GM10248 (cell line): ENCODE results near the gene PTPRU.

Source experiments
- CTCF ChIA-PET: fragments of 300-600 bp; sonication (Branson Sonifier 250); formaldehyde crosslinking; extraction: SDS; loops from one replicate; lab custom pipeline; 2021; ENCODE audit warnings: antibody characterized with exemption; lab: Yijun Ruan, JAX
- POLR2A ChIA-PET: fragments of 350-650 bp; sonication (Branson Sonifier 250); formaldehyde crosslinking; extraction: SDS; loops from one replicate; lab custom pipeline; 2020; ENCODE audit warnings: antibody characterized with exemption; lab: Yijun Ruan, JAX
- DNase-seq: peaks from one replicate; pipeline ENCODE4 v3.0.0; 2012; ENCODE audit errors: extremely low spot score
- TF ChIP-seq, protein P1 (sequence below): IDR thresholded peaks from 2 replicates; pipeline ENCODE4 v1.5.1; 2012; ENCODE audit warnings: mild to moderate bottlenecking, low read depth; ENCODE audit errors: extremely low read depth, missing control alignments, control extremely low read depth

Gene PTPRU

DNA sequence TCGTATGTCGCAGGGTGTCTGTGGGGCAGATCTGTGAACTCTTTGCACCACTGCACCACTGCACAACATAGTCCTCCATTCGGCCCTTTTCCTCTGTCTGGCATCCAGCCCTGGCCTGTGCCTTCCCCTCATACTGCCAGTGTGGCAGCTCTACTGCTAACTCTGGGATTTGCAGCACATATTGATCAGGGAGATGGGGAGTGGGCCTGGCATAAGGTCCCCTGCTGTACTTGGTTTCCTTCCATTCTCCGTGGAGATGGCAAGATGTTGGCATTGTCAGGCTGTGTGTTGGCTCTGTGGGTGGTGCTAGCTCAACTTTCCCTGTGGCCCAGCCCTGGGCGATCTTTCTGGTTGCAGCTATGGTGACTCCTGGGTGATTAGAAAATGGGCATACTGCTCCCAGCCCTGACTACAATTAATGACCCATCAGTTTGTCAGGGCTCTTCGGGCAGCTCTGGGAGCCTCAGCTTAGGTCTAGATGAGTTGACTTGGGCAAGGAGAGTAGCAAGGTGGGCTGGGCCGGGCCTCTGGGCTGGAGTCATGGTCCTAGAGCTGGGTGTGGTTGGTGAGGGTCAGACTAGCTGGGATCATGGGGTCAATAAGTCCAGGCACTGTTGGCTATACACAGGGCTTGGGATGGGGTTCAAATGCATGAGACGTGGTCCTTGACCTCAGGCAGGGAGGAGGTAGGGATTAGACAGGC lies 11.4 kb downstream of the PTPRU start:
- CTCF ChIA-PET = interaction anchor here (1.8 kb wide), 1 partner anchor 11 kb away, joined by 5 read pairs; the partner anchor contains the start of gene PTPRU
- TF ChIP-seq, protein P1, sequence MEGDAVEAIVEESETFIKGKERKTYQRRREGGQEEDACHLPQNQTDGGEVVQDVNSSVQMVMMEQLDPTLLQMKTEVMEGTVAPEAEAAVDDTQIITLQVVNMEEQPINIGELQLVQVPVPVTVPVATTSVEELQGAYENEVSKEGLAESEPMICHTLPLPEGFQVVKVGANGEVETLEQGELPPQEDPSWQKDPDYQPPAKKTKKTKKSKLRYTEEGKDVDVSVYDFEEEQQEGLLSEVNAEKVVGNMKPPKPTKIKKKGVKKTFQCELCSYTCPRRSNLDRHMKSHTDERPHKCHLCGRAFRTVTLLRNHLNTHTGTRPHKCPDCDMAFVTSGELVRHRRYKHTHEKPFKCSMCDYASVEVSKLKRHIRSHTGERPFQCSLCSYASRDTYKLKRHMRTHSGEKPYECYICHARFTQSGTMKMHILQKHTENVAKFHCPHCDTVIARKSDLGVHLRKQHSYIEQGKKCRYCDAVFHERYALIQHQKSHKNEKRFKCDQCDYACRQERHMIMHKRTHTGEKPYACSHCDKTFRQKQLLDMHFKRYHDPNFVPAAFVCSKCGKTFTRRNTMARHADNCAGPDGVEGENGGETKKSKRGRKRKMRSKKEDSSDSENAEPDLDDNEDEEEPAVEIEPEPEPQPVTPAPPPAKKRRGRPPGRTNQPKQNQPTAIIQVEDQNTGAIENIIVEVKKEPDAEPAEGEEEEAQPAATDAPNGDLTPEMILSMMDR = no peak
- POLR2A ChIA-PET = no interaction called here
- DNase-seq = no peak

DNA sequence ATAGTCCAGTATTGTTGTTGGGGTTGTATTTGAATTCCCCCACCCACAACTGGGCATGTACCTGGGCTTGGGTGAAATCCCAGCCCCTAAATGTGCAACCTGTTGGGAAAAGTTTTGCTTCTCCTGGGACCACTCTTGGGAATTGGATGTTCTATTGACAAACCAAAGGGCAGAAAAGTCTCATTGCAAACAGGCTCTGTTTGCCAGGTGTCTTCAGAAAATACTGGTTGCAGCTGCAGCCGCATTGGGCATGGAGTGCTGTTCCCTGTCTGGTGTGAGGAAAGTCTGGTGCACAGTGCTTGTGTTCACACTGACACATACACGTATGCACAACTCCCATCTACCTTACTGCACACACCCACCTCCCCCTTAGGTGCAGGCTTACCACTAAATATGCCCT lies 12.1 kb downstream of the PTPRU start:
- CTCF ChIA-PET = no interaction called here
- no peak for DNase-seq
- TF ChIP-seq, protein P1 = no peak
- POLR2A ChIA-PET = no interaction called here

DNA sequence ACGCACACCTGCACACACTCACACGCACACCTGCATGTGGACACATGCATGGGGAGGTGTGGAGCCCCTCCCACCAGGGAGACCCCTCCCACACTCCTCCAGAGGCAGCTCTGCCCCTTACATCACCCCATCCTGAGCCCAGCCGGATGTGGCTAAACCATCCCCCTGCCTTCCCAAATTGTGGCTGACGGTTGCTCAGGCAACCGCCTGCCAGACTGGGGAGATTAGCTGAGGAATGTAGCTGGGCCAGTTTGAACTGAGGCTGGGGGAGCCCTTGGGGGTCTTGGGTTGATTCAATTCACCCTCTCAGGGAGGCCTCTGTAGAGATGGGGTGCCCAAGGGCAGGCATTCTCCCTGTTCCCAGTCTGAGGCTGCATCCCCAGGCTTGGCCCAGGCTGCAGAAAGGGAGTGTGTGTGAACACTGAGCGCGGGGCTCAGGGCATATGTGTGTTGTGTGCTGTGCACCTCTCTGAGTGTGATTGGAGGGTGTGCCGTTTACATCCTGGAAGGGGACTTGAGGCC lies 12.9 kb downstream of the PTPRU start:
- POLR2A ChIA-PET = no interaction called here
- CTCF ChIA-PET = no interaction called here
- DNase-seq = no peak
- TF ChIP-seq, protein P1 = no peak

DNA sequence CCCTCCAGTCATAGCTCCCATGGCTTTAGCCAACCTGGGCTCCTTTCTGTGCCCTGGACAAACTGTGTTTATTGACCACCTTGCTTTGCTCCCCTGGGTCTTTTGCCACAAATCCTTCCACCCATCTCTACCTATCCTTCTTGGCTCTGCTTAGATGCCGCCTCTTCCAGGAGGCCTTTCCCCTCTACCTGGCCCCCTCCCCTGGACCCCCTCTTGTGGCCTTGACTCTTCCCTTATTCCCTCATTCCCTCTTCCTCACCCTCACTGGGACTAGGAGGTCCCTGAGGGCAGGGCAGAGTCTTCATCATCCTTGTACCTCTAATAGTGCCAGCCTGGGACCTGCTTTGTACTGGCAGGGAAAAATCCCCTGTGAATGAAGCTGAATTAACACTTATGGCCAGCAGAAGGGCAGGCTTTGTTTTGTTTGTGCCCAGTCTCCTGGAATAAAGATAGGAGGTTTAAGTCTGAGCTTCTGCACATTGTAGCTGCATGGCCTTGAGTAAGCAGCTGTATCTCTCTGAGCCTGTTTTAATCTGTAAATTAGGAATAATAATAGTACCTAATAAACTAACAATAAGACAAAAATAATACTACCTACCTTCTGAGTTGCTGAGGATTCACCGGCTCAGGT lies 13.7 kb downstream of the PTPRU start:
- TF ChIP-seq, protein P1 = no peak
- POLR2A ChIA-PET = no interaction called here
- no peak for DNase-seq
- CTCF ChIA-PET = interaction anchor here (1.7 kb wide), 1 partner anchor 11 kb away, joined by 4 read pairs; no protein-coding TSS in a partner anchor

DNA sequence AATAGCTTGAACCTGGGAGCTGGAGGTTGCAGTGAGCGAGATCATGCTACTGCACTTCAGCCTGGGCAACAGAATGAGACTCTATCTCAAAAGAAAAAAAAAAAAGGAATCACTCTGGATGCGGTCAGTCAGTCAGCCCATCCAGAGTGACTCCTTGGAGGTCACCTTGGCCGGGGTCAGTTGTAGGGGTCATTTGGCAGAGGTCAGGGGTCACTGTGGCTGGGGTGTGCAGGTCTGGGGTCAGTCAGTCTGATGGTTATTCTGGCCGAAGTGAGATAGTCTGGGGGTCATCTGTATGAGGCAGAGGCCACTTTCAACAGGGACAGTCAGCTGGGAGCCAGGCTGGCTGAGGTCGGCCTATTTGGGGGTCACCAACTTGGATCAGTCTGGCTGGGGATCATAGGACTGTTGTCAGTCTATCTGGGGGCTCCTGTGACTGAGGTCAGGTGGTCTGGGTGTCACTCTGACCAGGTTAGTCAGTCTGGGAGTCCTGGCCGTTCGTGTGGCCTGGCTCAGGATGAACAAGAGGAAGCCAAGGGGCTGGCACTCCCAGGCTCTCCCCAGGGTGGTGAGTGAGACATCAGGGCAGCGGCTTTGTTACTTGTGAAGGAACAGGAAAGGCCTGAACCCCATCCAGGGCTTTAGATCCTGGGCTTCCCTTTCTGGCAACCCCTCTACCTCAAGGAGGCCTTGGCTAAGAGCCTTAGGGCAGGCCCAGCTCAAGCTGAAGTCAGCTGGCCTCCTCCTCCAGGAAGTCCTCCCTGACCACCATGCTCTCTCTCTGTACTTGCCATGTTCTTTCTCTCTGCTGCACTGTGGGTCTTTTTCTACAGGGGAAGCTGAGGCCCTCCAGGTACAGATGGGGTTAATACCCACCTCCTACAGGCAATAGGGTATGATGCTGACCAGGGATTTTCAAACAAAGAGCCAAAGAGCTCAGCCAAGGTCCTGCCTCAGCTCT lies 15.1 kb downstream of the PTPRU start:
- TF ChIP-seq, protein P1 = no peak
- no peak for DNase-seq
- CTCF ChIA-PET = interaction anchor here (1.7 kb wide), 1 partner anchor 10 kb away, joined by 4 read pairs; no protein-coding TSS in a partner anchor
- POLR2A ChIA-PET = no interaction called here

DNA sequence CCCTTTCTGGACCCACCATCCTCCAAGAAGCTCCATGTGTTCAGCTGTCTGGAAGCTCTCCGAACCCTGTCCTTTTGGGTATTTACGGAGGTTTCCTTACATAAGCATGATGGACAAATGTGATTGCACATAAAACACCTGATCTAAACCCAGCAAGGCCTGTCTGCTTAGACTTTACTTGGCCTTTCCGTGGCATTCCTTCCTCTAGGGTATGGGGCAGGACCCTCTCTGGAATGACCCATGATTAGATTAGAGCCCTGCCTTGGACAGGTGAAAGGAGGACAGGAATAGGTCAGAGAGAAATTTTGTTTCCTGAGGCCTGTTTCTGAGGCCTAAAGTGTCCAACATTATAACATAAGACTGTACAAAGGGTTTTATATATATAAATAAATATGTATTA lies 16.9 kb downstream of the PTPRU start:
- ChIA-PET CTCF (interaction anchor here (0.9 kb wide), 1 partner anchor 17 kb away, joined by 3 read pairs; the partner anchor contains the start of gene PTPRU), POLR2A (no interaction called here)
- DNase-seq = no peak
- TF ChIP-seq, protein P1 = no peak
